A673 (cell line): ENCODE measurements around the gene IGLL5. TPM values are rescaled to one million over a fixed set of nuclear protein-coding genes. Genes with fewer than 3 reads are reported as not detected.

Experiments
- BruUV-seq: library from RNA; stranded (reverse); fragments of 400-500 nt; replicated peaks from 2 replicates; lab custom pipeline; 2021; lab: Mats Ljungman, UMichigan
- CTCF ChIA-PET: fragments of 300-600 bp; sonication (Branson Sonifier 250); formaldehyde crosslinking; loops from one replicate; lab custom pipeline; 2022; ENCODE audit warnings: antibody characterized with exemption; lab: Charles Lee
- POLR2A ChIA-PET: fragments of 300-600 bp; sonication (Branson Sonifier 250); formaldehyde crosslinking; loops from one replicate; lab custom pipeline; 2022; ENCODE audit warnings: antibody characterized with exemption; ENCODE audit not compliant: low non-redundant PET; lab: Charles Lee
- DNase-seq: peaks from one replicate; pipeline ENCODE4 v3.0.0-alpha.2; 2015; ENCODE audit warnings: low spot score
- H3K27ac ChIP-seq: fragments of 200-600 bp; sonication (generic); 2 replicates; pipeline ENCODE4 v1.5.1; 2016; ENCODE audit warnings: mixed run types, low read depth, mild to moderate bottlenecking, mixed read lengths, antibody characterized with exemption, low read length; ENCODE audit not compliant: poor library complexity, severe bottlenecking
- H3K27me3 ChIP-seq: fragments of 200-600 bp; sonication (generic); replicated peaks from 2 replicates; pipeline ENCODE4 v1.6.1; 2017; ENCODE audit warnings: mixed run types, low read depth, mild to moderate bottlenecking, mixed read lengths, antibody characterized with exemption, low read length; ENCODE audit not compliant: insufficient read depth, poor library complexity
- H3K36me3 ChIP-seq: fragments of 200-600 bp; sonication (generic); 2 replicates; pipeline ENCODE4 v1.6.1; 2016; ENCODE audit warnings: mixed run types, mild to moderate bottlenecking, mixed read lengths, antibody characterized with exemption, low read length; ENCODE audit not compliant: insufficient read depth, poor library complexity, severe bottlenecking
- H3K4me1 ChIP-seq: fragments of 200-600 bp; sonication (generic); 2 replicates; pipeline ENCODE4 v1.6.1; 2017; ENCODE audit warnings: mixed run types, mild to moderate bottlenecking, mixed read lengths, antibody characterized with exemption, low read length; ENCODE audit not compliant: insufficient read depth, poor library complexity, severe bottlenecking
- H3K4me3 ChIP-seq: fragments of 200-600 bp; sonication (generic); 2 replicates; pipeline ENCODE4 v1.5.1; 2016; ENCODE audit warnings: low read depth, mixed run types, mild to moderate bottlenecking, mixed read lengths, low read length; ENCODE audit not compliant: poor library complexity, severe bottlenecking
- H3K9me3 ChIP-seq: fragments of 200-600 bp; sonication (generic); 2 replicates; pipeline ENCODE4 v1.6.1; 2016; ENCODE audit warnings: mixed run types, low read depth, mild to moderate bottlenecking, mixed read lengths, antibody characterized with exemption, low read length; ENCODE audit not compliant: poor library complexity, severe bottlenecking
- CTCF ChIP-seq: fragments of 300-800, 200-600 bp; sonication (generic); conservative IDR thresholded peaks from 2 replicates; pipeline ENCODE4 v1.5.1; 2017; ENCODE audit warnings: low read depth, mild to moderate bottlenecking, antibody characterized with exemption, low read length, moderate library complexity, mixed read lengths
- EZH2 ChIP-seq: fragments of 200-600 bp; sonication (generic); IDR thresholded peaks from 2 replicates; pipeline ENCODE4 v1.6.1; 2017; ENCODE audit warnings: borderline replicate concordance, low read depth, mild to moderate bottlenecking, mixed read lengths, antibody characterized with exemption, low read length; ENCODE audit not compliant: poor library complexity, severe bottlenecking
- intact Hi-C: fragments of 100-400 bp; cut with micrococcal nuclease; formaldehyde crosslinking; loops from one replicate; pipeline ENCODE4 v1.10.0; 2022; ENCODE audit not compliant: unreplicated experiment
- total RNA-seq: library from RNA; stranded (reverse); gene quantifications from 2 replicates; pipeline ENCODE4 v1.2.3, GENCODE V29; 2021

Gene IGLL5
- total RNA-seq, 1 experiment from 2014 or later, result not detected

GRCh38 chr22:22891139-22891621 is 3.6 kb downstream of the IGLL5 start:
- H3K4me3 ChIP-seq, result no peak overlapping the region
- intact Hi-C loops, result no loop called here
- BruUV-seq, result no TSS peak
- ChIA-PET CTCF (no interaction called here), POLR2A (no interaction called here)
- H3K9me3 ChIP-seq, result no peaks in the 10 kb centered on the region
- no peaks in the 10 kb centered on the region for H3K4me1 ChIP-seq
- TF ChIP-seq CTCF (no peak), EZH2 (no peak)
- no peak overlapping the region for H3K27ac ChIP-seq
- no peak for DNase-seq
- H3K27me3 ChIP-seq, result peaks cover 50% of the 10 kb centered on the region
- H3K36me3 ChIP-seq, result no peaks in the 10 kb centered on the region

- POLR2A ChIA-PET, result no interaction called here
Measured at GRCh38 chr22:22892096-22893052, 4.8 kb downstream of the IGLL5 start.

More at GRCh38 chr22:22892096-22893052, 4.8 kb downstream of the IGLL5 start:
- Histone ChIP-seq H3K36me3 (no peaks in the 10 kb centered on the region), H3K27me3 (peaks cover 50% of the 10 kb centered on the region), H3K4me1 (no peaks in the 10 kb centered on the region), H3K27ac (no peak overlapping the region), H3K4me3 (no peak overlapping the region), H3K9me3 (no peaks in the 10 kb centered on the region)
- CTCF ChIA-PET, result no interaction called here
- intact Hi-C loops, result no loop called here
- TF ChIP-seq EZH2, result no peak
- no peak for TF ChIP-seq CTCF
- no peak for DNase-seq
- no TSS peak for BruUV-seq
